Hypothalamus (tissue), 51 donors: ENCODE data around the gene SYCP3.
"Not testable (repeated sequence)": the region's sequence is repeated elsewhere in the genome, so short reads cannot be mapped to it uniquely, and the experiment has no call there.

ENCODE experiments used
- DNase-seq, 51 donors: peaks; one replicate each; lab custom pipeline; 2025; lab: John Stamatoyannopoulos, UW

The SYCP3 gene

DNA sequence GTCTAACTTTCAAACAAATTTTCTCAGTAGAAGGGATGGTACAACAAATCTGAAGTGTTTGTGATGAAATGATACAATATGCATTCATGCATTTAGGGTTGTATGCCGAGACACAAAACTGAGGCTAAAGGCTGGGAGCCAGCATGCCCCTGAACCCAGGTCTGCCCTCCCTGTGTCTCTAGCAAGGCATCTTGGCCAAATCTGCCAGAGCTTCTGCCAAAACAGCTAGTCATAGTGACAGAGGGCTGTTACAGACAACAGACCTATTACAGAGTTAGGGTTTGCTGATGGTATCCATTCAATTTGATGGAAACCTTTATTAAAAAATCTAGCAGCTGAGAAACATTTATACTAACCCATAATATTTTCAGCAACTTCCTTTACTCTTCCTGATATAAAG is 53.1 kb downstream of the SYCP3 start:
- peak in 5 of 51 donors; percentile 4 to 24 (median 12) for DNase-seq

DNA sequence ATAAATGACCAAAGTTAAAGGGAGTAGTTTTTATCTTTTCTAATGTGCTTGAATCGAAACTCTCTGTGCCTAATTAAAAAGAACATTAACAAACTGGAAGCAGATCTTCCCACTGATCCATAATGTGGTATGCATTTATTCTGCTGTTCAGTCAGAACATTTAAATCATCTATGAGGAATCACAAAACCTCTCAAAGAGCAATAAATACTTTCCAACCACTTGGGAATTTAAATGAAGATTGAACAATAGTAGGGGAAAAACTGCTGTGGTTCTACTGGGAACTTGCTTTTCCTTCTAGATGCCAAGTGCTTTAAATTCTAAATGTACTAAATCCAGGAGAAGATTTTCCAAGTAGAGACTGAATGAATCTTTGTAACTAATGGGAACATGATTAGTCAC is 54.2 kb downstream of the SYCP3 start:
- DNase-seq, result no peak

DNA sequence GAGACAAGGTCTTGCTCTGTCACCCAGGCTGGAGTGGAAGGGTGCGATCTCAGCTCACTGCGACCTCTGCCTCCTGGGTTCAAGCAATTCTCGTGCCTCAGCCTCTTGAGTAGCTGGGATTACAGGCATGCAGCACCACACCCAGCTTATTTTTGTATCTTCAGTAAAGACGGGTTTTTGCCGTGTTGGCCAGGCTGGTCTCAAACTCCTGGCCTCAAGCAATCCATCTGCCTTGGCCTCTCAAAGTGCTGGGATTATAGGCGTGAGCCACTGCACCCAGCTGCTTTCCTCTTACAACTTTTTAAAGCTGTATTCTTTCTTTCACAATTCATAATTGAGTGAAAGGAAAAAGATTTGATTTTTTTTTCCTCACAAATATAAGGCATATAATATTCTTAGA is 57.6 kb downstream of the SYCP3 start:
- DNase-seq, result not testable (repeated sequence)

DNA sequence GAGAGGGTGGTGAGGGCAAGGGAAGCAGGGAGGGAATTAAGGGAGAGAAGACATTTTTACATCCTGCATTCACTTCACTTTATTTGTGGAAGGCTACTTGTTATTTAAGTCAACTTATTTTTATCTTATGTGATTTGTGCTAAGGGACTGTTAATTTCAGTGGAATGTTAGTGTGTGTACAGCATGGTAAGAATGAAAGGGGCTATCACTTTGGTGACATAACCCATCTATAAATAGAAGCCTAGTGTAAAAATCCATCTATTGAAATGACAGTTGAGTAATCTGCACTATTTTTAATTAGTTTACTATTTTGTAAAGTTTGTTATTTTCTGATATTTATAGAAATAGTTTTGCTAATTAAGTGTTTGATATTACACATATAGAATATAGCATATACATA is 58.6 kb downstream of the SYCP3 start:
- no peak for DNase-seq

DNA sequence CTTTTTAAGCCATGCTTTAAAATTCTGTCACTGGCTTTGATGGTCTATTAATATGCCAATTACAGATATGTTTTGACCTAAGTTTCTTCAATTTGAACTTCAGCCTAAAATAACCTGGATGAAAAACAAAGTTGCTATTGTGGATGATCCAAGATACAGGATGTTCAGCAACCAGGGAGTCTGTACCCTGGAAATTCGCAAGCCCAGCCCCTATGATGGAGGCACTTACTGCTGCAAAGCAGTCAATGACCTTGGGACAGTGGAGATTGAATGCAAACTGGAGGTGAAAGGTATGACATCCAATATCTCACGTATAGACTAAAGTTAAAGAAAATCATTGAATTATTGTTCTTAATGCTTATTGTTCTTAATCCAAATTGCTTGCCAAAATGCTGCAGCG is 59.0 kb downstream of the SYCP3 start:
- peak in 4 of 51 donors; percentile 6 to 38 (median 13) for DNase-seq
